Globus pallidus (tissue), 1 donor: ENCODE results near the gene GLYATL3.
A peak's percentile ranks its signal among the peaks of the same experiment; 100 is the strongest.

Experiments used
- DNase-seq: peaks from one replicate; pipeline ENCODE4 v3.0.0-alpha.2; 2015; ENCODE audit warnings: low spot score

GLYATL3 gene

DNA sequence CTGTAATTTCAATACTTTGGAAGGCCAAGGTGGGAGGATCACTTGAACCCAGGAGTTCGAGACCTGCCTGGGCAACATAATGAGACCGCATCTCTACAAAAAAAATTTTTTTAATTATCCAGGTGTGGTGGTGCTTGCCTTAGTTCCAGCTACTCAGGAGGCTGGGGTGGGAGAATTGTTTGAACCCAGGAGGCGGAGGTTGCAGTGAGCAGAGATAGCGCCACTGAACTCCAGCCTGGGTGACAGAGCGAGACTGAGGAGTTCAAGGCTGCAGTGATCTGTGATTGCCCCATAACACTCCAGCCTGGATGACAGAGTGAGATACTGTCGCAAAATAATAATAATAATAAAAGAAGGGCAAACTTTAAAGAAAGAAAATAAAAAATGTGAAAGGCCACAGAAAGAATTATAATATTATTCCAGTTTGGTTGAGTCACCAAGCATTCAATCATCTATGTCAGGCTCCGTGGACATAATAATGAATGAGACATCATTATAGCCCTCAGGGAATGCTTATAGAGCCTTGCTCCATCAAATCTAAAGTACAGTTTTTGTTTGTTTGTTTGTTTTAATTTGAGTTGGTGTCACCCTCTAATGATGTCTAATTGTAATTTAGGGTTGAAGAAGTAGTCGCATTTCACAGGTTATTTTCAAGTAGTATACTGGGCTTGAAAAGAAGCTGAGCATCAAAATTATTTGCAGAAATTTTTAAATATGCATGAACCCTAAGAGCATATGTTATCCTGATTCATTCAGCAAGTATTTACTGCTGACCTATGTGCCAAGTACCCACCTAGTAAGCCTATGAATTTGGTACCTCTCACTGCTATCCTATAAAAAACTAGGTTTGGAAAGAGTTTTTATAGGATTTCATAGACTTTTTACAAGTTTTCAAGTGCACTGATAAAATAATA, 15.1 kb downstream of the GLYATL3 start:
- no peak for DNase-seq

DNA sequence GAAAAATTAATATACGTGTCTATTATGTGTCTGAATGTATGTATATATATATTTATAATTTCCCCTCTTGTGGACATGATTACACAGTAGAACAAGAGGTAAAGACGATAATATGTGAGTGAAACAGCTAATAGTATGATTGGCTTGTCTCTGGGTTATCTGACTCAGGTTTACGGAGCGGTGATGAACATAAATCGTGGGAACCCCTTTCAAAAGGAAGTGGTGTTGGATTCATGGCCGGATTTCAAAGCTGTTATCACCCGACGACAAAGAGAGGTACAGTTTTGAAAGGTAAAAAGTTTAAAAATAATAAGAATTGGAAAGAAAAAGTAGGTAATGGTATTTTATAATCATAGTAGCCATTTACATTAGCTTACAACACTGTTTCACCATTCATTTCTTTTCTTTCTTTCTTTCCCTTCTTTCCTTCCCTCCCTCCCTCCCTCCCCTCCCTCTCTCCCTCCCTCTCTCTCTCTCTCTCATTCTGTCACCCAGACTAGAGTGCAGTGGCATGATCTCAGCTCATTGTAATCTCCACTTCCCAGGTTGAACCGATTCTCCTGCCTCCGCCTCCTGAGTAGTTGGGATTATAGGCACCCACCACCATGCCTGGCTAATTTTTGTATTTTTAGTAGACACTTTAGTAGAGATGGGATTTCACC, 15.9 kb downstream of the GLYATL3 start:
- DNase-seq: no peak

GRCh38 chr6:49516147-49516505, 16.4 kb downstream of the GLYATL3 start:
- DNase-seq: no peak

DNA sequence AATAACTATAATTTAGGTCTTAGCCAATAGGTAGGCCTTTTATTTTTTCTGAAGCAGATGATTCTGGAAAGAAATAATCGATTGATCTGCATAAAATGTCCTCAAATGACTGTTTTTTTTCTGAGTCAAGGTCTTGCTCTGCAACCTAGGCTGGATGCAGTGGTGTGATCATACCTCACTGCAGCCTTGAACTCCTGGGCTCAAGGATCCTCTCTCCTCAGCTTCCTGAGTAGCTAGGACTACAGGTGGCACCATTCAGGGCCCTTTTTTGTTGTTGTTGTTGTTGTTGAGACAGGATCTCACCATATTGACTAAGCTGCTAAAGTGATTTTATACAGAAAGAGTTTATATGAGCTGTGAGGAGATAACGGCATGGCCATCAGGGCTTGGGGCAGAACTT, 18.2 kb downstream of the GLYATL3 start:
- DNase-seq: no peak

GRCh38 chr6:49519660-49520059, 19.9 kb downstream of the GLYATL3 start:
- no peak for DNase-seq

DNA sequence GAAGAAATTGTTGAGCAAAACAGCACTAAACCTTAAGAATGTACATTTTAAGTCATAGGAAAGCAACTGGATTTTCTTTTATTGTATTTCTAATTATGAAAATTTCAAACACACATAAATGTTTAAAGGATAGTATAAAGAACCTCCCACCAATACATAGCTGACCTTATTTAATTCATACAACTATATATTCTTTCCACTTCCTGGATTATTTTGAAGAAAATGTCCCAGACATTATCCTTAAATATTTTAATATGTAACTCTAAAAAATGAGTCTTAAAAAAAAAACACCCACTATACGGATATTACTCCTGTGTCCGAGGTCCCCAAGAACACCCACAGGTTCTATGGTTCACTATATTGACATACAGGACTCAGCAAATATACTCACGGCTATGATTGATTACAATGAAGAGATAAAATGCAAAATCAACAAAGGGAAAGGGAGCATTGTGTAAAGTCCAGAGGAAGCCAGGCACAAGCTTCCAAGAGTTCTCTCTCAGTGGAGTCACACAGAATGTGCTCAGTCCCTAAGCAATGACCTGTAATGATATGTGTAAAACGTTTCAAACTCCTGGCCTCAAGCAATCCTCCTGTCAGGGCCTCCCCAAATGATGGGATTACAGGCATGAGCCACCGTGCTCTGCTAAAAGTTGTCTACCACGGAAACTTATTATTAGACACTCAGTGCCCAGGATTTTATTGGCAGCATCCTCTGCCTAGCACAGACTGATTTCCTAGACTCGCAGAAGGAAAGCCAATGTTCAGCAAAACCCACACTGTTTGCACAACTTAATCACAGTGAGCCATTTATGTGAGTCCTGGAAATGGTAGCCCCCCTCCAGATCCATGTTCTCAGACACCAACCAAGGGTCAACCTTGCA, 23.2 kb downstream of the GLYATL3 start:
- no peak for DNase-seq

DNA sequence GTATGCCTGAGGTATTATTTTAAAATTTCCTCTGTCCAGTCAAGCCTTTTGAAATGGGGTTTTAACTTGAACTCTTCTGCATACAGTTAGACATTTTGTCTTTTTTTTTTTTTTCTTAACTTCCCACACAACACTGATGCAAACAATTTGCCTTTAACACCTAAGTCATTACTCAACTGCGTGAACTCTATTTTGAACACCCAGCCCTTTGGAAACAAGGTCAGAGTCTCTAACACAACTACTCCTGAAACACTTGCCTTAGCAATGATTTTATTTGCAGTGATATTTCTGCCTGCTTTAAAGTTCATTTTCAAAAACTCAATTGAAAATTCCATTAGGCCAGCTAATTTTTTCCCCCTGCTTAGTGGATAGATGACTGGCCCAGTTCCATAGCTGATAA, 24.2 kb downstream of the GLYATL3 start:
- no peak for DNase-seq

- no peak for DNase-seq
Measured at GRCh38 chr6:49524541-49524940, 24.8 kb downstream of the GLYATL3 start.

DNA sequence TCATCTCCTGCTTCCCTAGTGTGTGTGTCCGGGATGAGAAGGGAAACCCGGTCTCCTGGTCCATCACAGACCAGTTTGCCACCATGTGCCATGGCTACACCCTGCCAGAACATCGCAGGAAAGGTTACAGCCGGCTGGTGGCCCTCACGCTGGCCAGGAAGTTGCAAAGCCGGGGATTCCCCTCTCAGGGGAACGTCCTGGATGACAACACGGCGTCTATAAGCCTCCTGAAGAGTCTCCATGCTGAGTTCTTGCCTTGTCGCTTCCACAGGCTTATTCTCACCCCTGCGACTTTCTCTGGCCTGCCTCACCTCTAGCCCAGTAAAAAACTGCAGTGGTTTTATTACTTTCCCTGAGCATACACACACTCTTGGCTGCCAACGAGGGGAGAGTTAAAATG, 26.9 kb downstream of the GLYATL3 start:
- DNase-seq: no peak

- no peak for DNase-seq
Measured at GRCh38 chr6:49527320-49527719, 27.6 kb downstream of the GLYATL3 start.

GRCh38 chr6:49528571-49528970, 28.8 kb downstream of the GLYATL3 start:
- DNase-seq: no peak

GRCh38 chr6:49530141-49530776, 30.5 kb downstream of the GLYATL3 start:
- no peak for DNase-seq

GRCh38 chr6:49531774-49532569, 32.2 kb downstream of the GLYATL3 start:
- peak; percentile 52 for DNase-seq

DNA sequence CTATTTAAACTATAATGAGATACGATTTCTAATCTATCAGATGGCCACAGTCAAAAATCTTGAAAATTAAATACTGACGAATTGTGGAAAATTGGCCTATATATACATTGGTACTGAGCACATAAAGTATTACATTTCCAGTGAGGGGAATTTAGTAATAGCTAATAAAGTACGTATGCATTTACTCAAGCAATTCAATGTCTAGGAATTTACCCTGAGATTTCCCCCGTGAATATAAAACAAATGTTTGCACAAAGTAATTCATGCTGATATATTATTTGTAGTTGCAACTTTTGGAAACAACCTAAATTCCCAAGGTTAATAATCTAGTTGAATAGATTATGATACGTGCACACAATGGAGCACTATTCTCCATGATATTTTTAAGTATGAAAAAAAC, 36.1 kb downstream of the GLYATL3 start:
- no peak for DNase-seq

DNA sequence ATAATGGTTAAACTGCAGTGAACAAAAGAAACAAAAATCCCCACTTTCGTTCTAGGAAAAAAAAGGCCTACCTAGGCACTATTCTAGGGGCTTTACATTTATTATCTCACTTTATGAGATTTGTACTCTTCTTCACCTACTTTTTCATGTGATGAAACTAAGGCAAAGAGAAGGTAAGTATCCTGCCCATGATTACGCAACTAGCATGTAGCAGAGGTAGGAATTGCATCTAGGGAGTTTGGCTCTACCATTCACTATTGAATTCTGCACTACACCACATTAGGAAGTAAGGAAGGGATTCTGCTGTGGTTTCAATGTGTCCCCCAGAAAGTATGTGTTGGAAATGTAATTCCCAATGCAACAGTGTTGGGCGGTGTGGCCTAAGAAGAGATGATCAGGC, 39.4 kb downstream of the GLYATL3 start:
- no peak for DNase-seq

DNA sequence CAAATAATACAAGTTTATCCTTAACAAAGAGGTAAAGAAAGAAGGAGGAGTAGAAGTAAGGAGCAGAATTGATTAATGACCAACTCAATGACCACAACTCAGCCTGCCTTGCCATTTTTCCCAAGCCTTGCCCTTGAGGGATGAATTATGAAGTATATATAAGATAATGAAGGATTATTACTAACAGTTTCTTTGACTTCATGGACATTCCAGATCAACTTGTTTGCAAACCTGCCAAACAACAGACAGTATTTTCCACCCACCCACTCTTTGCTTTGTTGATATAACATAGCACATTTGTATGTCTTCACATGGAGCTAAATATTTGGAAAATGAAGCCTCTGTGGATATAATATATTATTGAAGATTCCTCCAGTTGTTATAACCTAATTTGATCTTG, 40.9 kb downstream of the GLYATL3 start:
- no peak for DNase-seq

GRCh38 chr6:49541210-49541724, 41.5 kb downstream of the GLYATL3 start:
- no peak for DNase-seq

DNA sequence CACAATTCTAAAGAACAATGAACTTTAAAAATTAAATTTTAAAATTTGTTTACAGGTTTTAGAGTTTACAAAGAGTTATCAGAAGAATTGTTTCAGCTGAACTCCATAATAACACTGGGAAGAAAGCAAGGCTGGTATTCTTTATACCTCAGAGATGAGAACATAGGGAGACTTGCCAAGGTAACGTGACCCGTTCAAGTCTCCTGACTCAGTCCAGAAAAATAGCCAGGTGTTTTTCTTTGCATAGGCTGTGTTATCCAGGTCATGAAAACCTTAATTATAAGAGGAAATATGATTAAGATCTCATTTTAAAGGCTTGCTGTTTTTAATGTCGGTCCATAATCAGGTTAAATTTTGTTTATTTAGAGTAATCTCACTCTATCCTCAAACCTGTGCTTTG, 42.2 kb downstream of the GLYATL3 start:
- DNase-seq: no peak

DNA sequence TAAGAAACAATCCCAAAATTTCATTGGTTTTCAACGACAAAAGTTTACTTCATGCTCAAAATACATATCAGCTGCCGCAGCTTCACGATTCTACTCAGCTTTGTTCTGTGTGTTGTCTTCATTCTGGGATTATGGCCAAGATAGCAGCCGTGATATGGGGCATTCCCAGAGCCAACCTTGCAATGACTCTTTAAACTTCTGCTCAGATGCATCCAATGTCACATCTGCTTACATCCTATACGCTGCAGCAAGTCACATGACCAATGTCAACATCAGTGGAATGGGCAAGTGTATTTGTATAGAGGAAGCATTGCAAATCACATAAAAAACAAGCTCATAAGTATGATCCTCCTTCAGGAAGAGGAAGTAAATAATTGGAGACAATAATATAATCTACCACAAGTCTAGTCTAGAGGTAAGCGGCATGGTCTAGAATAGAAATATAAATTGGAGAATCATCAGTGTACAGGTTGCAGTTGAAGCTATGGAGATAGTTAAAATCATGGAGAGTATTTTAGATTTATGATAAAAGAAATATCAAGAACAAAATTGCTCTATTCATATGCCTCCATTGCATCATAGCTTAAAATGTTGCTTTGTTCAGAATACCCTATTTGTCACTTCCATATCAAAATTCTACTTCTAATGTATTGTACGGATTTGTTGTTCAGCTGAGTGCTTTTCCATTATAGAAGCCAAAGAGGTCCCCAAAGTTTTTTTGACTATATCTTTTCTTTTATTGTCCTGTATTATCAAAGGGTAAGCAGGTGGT, 43.5 kb downstream of the GLYATL3 start:
- DNase-seq: no peak

DNA sequence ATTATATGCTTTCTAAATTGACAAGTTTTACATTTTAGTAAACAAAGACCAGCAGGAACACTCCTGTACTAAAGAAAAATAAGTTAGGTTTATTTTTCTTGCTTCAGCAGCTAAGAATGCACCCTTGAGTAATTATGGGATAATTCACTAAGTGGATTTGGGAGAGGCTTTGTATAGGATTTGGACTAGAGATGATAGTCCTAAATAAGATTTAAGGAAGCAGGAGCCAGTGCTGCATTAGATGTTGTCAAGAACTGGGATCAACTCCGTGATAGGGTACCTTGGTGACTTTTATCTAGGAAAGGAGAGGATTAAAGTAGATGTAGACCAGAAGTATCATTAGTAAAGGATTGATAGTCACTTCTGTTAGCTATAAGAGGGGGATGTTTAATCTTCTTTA, 46.6 kb downstream of the GLYATL3 start:
- DNase-seq: no peak
